GM19193 (cell line): ENCODE results near the gene ZNF385A.

Experiments used
- POLR2A ChIP-seq: IDR thresholded peaks from 4 replicates; pipeline ENCODE4 v1.6.1; 2011; ENCODE audit not compliant: insufficient read depth, insufficient read length; ENCODE audit errors: extremely low read depth

The ZNF385A gene

DNA sequence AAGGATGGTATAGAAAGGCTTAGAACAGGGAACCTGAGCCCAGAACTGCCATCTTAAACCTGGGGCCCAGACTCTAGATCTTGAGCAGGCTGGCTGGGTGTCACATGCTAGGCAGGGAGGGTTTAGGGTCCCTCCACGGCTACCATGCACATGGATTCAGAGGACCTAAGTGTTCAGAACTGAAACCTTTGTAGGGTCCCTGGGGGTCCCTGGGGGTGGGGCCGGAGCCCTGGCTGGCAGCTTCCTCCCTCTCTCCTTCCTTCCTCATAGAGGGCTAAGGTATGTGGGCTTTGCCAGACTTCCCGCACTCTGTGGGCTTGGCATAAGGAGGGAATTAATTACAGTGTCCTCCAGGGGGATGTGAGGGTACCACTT is 4.6 kb upstream of the ZNF385A start:
- TF ChIP-seq POLR2A: no peak

DNA sequence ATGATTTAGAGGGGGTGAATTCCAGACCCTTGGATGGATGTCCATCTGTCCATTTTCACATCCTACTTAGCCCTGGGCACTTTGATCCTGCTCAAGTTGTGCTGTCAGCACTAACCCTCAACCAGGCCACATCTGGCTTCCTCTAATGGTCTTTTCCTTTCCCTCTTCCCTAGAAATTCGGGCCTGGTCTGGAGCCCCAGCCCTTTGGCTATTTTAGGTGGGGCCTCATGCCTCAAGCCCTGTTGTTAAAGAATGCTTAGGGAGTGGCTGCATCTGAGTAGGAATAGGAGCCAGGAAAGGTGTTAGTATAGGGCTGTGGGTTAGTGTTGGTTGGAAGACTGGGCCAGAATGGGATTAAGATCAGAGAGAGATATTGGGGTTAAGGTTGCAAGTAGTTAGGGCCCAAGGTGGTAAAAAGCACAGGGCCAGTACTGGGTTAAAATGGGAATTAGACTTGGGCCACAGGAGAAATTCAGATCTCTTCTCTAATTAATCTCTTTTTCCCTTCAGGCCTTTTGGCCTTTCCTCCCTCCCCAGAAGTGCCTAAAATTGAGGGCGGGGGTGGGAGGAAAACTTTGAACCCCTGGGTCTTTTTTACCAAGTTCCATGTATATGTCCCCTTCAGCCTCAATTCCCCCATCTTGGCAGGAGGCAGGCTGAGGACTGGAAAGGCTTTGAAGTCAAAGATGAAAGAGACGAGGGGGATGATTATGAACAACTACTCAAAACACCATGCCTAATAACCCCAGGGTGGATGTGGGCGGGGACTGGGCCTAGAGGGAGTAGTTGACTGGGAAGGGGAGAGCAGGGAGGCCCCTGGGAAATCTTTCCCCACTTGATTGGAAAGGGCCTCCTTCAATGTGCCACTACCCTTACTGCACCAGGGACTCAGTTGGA is 4.0 kb upstream of the ZNF385A start:
- TF ChIP-seq POLR2A: no peak

DNA sequence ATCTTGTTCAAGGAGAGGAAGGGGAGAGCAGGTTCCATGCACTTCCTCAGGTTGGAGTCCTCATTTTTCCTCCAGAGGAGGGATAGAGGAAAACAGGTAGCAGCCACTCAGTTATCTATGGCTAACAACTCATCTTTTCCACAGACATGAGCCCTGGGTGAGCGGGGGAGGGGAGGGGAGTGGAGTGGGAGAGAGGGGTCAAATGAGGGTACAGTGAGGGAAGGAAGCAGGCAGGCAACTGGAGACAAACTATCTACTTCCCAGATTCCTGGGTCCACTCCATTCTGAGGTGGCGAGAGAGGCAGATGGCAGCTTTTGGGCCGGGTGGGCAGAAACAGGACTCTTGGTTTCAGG is 2.6 kb upstream of the ZNF385A start:
- TF ChIP-seq POLR2A: no peak

DNA sequence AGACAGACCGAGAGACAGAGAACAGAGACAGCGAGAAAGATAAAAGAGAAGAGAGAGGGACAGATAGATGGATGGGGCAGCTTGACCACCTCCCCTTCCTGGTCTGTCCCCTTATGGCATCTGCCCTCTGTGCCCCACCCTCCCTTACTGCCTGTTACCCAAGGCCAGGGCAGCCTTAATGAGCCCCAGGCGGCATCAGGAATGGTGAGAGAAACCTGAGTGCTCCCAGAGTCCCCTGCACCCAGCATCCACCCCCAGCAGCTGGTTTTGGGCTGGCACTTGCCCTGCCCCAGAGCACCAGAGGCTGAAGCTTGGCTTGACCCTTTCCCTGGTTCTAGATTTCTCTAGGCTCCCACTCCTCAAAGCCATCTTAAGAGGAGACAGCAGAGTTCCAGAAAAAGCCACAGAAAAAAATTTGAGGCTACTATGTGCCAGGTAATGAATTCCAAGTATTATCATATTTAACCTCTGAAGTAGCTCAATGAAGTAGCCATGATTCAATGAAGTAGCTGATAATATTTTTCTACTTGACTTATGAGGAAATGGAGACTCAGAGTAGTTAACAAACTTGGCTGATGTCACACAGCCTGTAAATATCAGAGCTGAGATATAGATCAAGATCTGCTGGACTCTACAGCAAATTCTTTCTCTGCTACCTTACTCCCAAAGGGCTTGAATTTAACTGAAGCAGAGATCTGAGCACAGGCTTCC is 2.0 kb upstream of the ZNF385A start:
- no peak for TF ChIP-seq POLR2A

DNA sequence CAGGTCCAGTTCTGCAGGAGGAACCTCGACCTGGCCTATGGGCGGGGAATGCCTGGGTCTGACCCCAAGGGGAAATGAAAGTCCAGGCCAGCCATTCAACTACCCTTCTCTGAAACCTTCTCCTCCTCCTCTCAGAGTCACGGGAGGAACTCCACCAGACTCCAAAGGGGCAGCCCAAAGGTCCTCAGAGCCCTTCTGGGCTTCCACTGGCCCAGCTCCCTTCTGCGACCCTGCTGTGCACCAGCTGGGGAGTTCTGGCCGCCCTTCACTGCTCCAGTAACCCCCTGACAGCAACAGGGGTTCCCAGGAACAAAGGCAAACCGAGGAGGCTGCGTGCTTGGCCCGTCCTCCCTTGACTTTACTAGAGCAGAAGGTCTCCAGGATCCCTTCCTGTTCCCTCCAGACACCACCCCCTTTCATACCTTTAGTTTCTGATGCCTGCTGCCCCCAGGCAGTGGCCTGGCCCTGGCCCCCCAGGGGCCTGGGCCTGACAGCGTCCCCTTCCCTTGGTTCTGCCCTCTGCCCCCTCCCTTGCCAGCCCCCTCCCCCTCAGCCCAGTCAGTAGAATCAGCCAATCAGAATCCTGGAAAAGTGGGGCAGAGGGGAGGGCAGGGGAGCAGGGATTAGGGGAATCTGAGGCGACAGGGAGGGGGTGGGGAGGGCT is 850 bp upstream of the ZNF385A start:
- no peak for TF ChIP-seq POLR2A

DNA sequence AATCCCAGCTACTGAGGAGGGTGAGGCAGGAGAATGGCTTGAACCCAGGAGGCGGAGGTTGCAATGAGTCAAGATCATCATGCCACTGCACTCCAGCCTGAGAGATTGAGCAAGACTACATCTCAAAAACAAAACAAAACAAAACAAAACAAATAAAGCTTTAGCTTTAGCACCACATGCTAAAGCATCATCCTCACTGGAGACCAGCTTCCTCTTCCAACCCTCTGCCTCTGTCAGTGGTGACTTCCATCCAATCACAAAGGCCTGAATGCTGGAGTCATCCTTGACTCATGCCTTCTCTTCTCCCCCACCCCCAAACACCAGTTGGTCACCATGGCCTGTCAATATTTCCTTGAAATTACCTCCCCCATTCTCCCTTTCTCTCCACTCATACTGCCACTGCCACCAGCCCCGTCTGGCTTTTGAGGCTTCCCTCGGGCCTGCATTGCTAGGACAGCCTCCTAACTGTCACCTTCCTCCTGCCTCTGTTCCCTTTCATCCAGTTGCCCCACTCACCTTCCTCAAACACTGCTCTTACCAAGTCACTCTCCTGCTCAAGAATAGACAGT is 1.4 kb downstream of the ZNF385A start:
- TF ChIP-seq POLR2A: no peak

GRCh38 chr12:54381136-54381535 is 3.4 kb downstream of the ZNF385A start:
- TF ChIP-seq POLR2A: no peak

DNA sequence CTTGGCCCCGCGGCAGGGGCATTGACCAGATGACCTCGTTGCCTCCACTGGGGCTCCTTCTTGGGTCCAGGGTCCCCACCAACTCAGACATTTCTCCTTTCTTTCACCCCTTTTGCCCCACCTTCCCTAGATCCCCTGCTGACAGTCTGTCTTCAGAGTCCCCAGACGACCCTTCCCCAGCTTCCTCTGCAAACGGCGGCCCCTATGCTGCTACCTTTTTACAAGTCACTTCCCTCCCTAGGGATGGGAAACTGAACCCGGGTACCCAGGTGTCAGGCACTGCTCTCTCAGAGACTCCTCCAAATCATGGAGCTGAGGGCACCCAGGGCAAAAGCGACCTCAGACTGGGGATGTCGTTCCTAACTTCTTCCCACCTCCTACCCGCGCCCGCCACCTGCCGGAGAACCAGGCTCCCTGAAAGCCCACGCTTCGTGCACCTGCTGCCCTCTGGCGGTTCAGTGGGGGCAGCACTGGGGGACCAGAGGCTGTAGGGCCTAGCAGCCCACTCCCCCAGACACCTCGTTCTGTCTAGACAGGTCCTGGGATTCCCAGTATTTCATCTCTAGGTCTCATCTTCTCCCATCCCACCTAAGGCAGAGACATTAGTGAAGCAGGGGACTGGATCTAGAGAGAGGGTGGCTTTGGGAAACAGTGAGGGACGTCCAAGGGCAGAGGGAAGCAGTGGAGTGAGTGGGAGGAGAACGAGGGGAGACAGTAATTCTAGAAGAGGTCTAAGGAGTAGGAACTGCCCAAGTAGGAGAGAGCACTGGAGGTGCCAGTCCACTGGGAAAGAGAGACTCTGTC is 4.9 kb downstream of the ZNF385A start:
- no peak for TF ChIP-seq POLR2A

DNA sequence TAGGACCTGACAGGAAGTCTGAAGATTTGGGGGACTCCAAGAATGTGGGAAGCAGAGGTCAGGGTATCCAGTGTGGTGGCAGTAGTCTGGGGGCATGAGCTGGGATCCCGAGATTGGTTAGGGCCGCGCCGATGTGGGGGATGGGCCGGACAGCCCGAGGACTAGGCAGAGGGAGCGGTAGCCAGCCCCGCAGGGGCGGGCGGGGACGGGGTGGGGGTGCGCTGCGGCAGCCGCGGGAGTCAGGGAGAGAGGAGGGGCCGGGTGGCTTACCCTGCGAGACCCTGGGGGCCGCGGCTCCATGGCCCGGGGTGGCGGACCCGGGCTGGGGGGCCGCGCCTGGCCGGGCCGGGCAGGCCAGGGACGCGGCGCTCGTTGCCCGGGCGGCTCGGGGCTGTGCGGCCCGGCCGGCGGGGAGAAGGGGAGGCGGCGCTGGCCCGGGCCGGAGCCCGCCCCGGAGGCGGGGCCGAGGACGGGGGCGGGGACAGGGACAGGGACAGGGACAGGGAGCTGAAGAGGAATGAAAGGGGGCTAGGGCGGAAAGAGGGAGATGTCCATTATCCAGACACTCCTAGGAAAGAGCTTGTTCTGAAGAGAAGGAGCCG is 5.6 kb downstream of the ZNF385A start:
- no peak for TF ChIP-seq POLR2A

DNA sequence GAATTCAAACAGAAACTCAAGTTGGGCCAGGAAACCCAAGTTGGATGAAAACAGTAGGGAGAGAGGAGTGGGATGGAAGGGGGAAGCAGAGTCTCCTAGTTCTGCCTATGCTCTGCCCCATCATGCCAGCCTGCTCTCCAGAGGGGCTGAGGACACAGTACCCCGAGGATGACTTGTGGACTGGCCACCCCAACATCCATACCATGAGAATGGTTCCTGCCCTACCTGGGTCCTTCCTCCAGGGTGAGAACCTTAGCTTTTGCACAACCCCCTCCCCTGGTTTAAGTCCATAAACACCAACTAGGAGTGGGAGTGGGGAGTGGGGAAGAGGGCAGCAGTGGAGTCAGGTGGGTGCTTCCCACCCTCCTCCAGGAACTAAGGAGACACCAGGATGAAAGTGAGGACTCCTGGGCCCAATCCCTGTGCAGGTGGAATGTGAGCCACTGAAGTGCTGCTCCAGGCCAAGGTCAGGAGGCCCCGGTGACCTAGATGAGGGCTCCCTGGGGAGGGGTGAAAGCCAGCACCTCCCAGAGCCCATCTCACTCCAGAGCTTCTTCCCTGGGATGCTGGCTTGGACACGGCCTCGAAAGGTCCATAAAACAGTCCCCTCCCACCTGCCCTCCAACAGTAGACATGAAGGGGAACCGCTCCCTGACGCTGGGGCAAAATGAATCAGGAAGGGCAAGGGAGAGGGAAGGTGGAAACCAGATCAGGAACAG is 6.6 kb downstream of the ZNF385A start:
- TF ChIP-seq POLR2A: no peak

DNA sequence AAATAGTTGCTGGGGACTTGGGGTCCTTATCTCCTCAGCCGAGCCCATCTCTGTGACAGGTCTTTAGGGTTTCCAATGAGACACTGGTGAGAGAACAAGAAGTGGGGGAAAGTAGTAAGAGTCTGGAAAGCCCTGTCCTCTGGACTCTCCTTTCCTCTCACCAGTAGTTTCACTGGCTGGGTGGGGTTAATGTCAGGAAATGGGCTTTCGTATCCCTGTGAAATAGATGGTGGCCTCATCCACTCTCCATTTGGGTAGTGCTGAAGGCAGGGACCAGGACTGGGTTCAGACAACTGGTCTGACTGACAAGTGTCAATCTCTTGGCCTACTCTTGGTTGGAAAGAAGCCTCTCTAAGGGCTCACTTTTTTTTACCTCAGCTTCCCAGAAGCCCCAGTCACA is 7.5 kb downstream of the ZNF385A start:
- TF ChIP-seq POLR2A: no peak

DNA sequence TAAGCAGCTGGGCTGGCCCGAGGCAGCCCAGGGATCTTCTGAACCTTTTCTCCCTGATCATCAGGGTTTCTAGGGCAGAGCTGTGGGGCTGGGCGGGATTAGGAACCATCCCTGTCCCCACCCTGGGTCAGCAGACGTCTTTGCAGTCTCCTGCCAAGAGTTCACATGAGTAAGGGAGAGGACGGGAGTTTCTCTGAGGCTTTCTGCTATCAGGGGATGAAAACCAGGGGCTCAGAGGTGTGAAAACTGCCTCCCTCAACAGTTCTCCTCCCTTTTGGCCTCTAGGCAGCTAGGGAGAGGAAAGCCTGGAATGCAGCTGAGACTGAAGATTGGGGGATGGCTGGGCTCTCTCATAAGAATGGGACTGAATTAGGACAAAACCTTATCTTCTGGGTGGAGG is 7.9 kb downstream of the ZNF385A start:
- no peak for TF ChIP-seq POLR2A

GRCh38 chr12:54375259-54375579 is 9.3 kb downstream of the ZNF385A start:
- no peak for TF ChIP-seq POLR2A
